Measurements from ENCODE around the gene LIPC. TPM values are rescaled to one million over a fixed set of nuclear protein-coding genes. Genes with fewer than 3 reads are reported as not detected.

LIPC gene
- total RNA-seq, 1 donor from 2014 or later: not detected

GRCh38 chr15:58392611-58393161 is 39.1 kb upstream of the LIPC start:
- no peak for DNase-seq (ENCODE audit: low spot score in 2 of 2)

GRCh38 chr15:58393241-58393662 is 38.5 kb upstream of the LIPC start:
- no peak overlapping the region for H3K27ac ChIP-seq
- intact Hi-C loops (cut with DNase I): no loop called here
- H3K27me3 ChIP-seq: no peaks in the 10 kb centered on the region
- no peaks in the 10 kb centered on the region for H3K9me3 ChIP-seq
- H3K4me1 ChIP-seq: no peaks in the 10 kb centered on the region
- no peaks in the 10 kb centered on the region for H3K36me3 ChIP-seq
- H3K4me3 ChIP-seq: no peak overlapping the region
- no peak for TF ChIP-seq CTCF (IDR thresholded peaks at IDR 0.05)
- no peak for DNase-seq (ENCODE audit: low spot score in 2 of 2)

More at GRCh38 chr15:58392611-58393161, 39.1 kb upstream of the LIPC start:
- Histone ChIP-seq H3K27me3 (no peaks in the 10 kb centered on the region), H3K27ac (no peak overlapping the region), H3K4me3 (no peak overlapping the region), H3K9me3 (no peaks in the 10 kb centered on the region), H3K36me3 (no peaks in the 10 kb centered on the region), H3K4me1 (no peaks in the 10 kb centered on the region)
- intact Hi-C loops (cut with DNase I): no loop called here
- no peak for TF ChIP-seq CTCF (IDR thresholded peaks at IDR 0.05)

DNA sequence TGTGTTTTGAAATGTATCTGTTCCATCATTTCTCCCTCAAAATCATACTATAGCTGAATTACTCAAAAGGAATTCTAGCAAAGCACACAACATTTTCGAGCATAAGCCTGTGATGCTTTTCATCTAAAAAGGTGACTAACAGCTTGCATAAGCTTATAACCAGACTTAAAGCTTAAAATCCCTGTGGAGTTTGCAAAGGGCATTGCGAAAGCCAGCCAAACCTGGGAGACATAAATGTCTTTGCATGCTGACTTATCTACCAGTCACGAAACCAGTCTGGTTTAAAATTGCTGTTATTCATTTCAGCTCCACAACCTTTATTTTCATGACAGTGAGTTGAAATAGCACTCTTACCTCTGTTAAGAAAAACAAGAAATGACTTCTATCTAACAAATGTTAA is 35.6 kb upstream of the LIPC start:
- no peak overlapping the region for H3K4me3 ChIP-seq
- no peak for DNase-seq (ENCODE audit: low spot score in 2 of 2)
- no peak overlapping the region for H3K27ac ChIP-seq
- intact Hi-C loops (cut with DNase I): no loop called here
- no peaks in the 10 kb centered on the region for H3K9me3 ChIP-seq
- H3K4me1 ChIP-seq: no peaks in the 10 kb centered on the region
- no peaks in the 10 kb centered on the region for H3K27me3 ChIP-seq
- H3K36me3 ChIP-seq: no peaks in the 10 kb centered on the region
- no peak for TF ChIP-seq CTCF (IDR thresholded peaks at IDR 0.05)

DNA sequence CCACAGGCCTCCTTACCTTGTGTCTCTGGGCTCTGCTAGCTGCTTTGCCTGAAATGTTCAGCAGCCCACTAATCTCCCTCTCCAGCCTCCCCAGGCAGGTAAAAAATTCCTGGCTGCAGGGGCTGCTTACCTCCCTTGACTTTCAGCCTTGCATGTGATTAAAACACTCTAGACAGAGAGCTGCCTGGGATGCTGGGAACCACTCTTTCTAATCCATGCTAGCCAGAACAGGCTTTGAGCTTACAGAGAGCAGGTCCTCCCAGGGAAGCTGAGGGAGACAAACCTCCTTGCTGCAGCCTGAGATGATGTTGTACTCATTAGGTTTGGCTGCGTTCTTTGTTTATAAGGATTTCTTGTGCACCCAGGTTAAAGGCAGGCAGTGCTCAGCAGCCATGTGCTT is 33.7 kb upstream of the LIPC start:
- Histone ChIP-seq H3K4me1 (no peaks in the 10 kb centered on the region), H3K4me3 (no peak overlapping the region), H3K27ac (no peak overlapping the region), H3K27me3 (no peaks in the 10 kb centered on the region), H3K36me3 (no peaks in the 10 kb centered on the region), H3K9me3 (no peaks in the 10 kb centered on the region)
- intact Hi-C loops (cut with DNase I): no loop called here
- TF ChIP-seq CTCF (IDR thresholded peaks at IDR 0.05): no peak
- no peak for DNase-seq (ENCODE audit: low spot score in 2 of 2)

DNA sequence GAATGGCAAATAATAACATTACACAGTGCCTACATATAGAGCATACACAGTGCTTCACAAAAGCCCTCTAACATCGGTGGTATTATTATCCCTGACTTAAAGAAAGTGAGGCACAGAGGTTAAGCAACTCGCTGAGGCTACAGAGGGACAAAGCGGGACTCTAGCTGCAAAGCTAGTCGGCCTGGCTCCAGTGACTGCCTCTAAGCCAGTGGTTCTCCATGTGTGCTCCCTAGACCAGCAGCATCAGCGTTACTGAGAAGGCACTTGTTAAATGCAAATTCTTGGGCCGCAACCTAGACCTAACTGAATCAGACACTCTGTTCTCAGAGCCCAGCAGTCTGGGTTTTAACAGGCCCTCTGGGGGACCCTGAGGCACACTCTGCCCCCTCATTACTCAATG is 33.1 kb upstream of the LIPC start:
- H3K4me1 ChIP-seq: no peaks in the 10 kb centered on the region
- H3K36me3 ChIP-seq: no peaks in the 10 kb centered on the region
- H3K9me3 ChIP-seq: no peaks in the 10 kb centered on the region
- no peak overlapping the region for H3K4me3 ChIP-seq
- no peak for DNase-seq (ENCODE audit: low spot score in 2 of 2)
- H3K27me3 ChIP-seq: no peaks in the 10 kb centered on the region
- no peak for TF ChIP-seq CTCF (IDR thresholded peaks at IDR 0.05)
- no peak overlapping the region for H3K27ac ChIP-seq
- intact Hi-C loops (cut with DNase I): no loop called here

- no peak for TF ChIP-seq CTCF (IDR thresholded peaks at IDR 0.05)
- Histone ChIP-seq H3K4me1 (no peaks in the 10 kb centered on the region), H3K4me3 (no peak overlapping the region), H3K9me3 (no peaks in the 10 kb centered on the region), H3K27me3 (no peaks in the 10 kb centered on the region), H3K36me3 (no peaks in the 10 kb centered on the region), H3K27ac (no peak overlapping the region)
- intact Hi-C loops (cut with DNase I): no loop called here
- DNase-seq (ENCODE audit: low spot score in 2 of 2): no peak
Observed at GRCh38 chr15:58399739-58400138, 32.1 kb upstream of the LIPC start.

Data from ascending aorta (tissue), 2 donors.